Spinal cord (tissue), 10 donors: Measurements from ENCODE around the gene SNAP23. TPM values are rescaled to one million over a fixed set of nuclear protein-coding genes. Genes with fewer than 3 reads are reported as not detected.
A peak's percentile ranks its signal among the peaks of the same experiment; 100 is the strongest.

Experiments used
- DNase-seq, 6 donors: peaks; one replicate each; pipeline versions ENCODE4 v3.0.0 to v3.0.0-alpha.2; 2013 to 2015; ENCODE audit warnings: low spot score in 6 of 6, low read depth in 4 of 6
- H3K27ac ChIP-seq: one replicate; pipeline ENCODE4 v1.5.1; 2013; ENCODE audit warnings: low read depth, low read length, control low read depth
- H3K27me3 ChIP-seq: one replicate; pipeline ENCODE4 v1.6.1; 2013; ENCODE audit warnings: low read length; ENCODE audit not compliant: control insufficient read depth, insufficient read depth
- H3K36me3 ChIP-seq: one replicate; pipeline ENCODE4 v1.6.1; 2013; ENCODE audit warnings: low read length; ENCODE audit not compliant: control insufficient read depth, insufficient read depth
- H3K4me1 ChIP-seq: one replicate; pipeline ENCODE4 v1.6.1; 2013; ENCODE audit warnings: low read length; ENCODE audit not compliant: control insufficient read depth, insufficient read depth
- H3K4me3 ChIP-seq: one replicate; pipeline ENCODE4 v1.5.1; 2013; ENCODE audit warnings: low read depth, low read length, control low read depth
- H3K9me3 ChIP-seq: one replicate; pipeline ENCODE4 v1.6.1; 2013; ENCODE audit warnings: low read length; ENCODE audit not compliant: control insufficient read depth, insufficient read depth
- WGBS: methylation state at CpG from one replicate; pipeline ENCODE4 v1.1.5; 2013; ENCODE audit warnings: missing lambda C conversion rate; ENCODE audit not compliant: insufficient coverage; 5-methylcytosine and 5-hydroxymethylcytosine counted together
- polyA plus RNA-seq, 2 donors: library from polyadenylated mRNA; unstranded; fragments of 120-200 nt; gene quantifications; one replicate each; pipeline ENCODE4 v1.2.1, GENCODE V29; 2013; ENCODE audit not compliant: insufficient read length in 2 of 2
- total RNA-seq, 2 donors: library from RNA; depleted of rRNA in 1 of 2; stranded (reverse); fragments of 120-200 nt in 1 of 2; fragments of >200 nt in 1 of 2; gene quantifications; one replicate each; pipeline versions ENCODE4 v1.2.3 to v1.2.4, GENCODE V29; 2013 to 2014
- donor health status: healthy.

SNAP23 gene
- total and polyA plus RNA-seq, 4 donors: 39.1 to 56.5 (median 42.6) TPM

DNA sequence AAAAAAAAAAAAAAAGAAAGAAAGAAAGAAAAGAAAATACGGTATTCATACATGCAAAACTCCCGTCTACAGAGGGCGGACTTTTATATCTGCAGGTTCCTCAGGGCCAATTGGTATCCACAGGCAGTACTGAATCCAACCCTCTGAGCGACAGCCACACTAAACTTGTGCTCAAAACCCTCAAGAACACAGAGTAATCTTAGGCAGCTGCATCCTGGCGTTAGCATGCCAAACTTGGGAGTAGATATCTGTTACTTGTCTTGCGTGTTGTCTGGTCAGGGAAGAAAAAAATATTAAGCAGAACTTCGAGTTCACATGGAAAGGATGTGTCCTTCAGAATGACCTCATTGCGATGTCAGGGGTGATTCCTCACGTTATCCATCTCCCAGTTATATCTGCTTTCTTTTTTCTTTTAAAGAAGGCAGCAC is 12.8 kb downstream of the SNAP23 start:
- no peak for DNase-seq
- peaks cover 4% of the 10 kb centered on the region for H3K36me3 ChIP-seq
- no peak overlapping the region for H3K27ac ChIP-seq
- no peak overlapping the region for H3K4me3 ChIP-seq
- no peaks in the 10 kb centered on the region for H3K9me3 ChIP-seq
- peaks cover 6% of the 10 kb centered on the region for H3K4me1 ChIP-seq
- H3K27me3 ChIP-seq: no peaks in the 10 kb centered on the region
- WGBS: 81% methylated on average over 5 of the region's 9 CpGs

DNA sequence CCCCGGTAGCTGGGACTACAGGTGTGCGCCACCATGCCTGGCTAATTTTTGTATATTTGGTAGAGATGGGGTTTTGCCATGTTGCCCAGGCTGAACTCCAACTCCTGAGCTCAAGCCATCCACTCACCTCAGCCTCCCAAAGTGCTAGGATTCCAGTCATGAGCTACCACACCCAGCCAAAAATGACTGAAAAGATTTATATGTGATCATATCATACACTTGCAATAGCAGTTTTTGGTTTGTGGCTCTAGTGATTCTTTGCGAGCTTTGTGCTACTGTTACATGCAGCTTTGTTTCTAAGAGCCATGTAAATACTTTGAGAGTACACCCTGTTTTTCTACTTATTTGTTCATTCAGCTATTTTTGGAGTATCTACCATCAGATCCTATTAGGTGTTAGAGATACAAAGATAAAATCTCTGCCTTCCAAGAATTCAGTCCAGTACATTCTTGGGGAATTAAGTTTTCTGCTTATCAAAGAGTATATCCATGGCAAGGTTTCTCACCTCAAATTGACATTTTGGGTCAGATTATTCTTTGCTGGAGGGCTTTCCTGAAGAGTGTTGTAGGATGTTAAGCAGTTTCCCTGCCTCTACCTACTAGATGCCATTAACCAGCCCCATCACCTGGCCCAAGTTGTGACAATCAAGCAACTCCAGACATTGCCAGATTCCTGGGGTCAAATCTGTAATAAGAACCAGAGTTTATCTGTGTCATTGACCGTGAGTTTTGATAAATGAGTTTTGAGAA is 15.0 kb downstream of the SNAP23 start:
- peaks cover 16% of the 10 kb centered on the region for H3K36me3 ChIP-seq
- peaks cover 3% of the 10 kb centered on the region for H3K4me1 ChIP-seq
- no CpG with 5 or more reads among the region's 4 CpGs for WGBS
- DNase-seq: no peak
- no peak overlapping the region for H3K4me3 ChIP-seq
- H3K9me3 ChIP-seq: no peaks in the 10 kb centered on the region
- H3K27ac ChIP-seq: no peak overlapping the region
- no peaks in the 10 kb centered on the region for H3K27me3 ChIP-seq

DNA sequence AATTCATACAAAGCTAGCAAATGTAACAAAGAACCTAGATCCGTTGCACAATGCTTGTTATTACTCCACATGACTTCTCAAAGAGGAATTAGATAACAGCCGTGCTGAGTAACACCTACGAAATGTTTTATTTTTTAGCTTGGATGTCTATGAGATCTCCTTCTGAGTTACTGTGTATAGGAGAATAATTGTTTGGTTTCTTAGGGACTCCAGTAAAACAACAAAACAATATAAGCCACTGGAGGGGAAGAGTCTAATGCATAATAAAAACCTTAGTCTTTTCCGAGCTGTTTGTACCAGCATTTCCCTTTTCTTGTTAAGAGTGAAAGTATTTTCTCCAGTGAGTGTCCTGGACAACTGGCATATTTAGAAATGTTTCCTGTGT is 15.6 kb downstream of the SNAP23 start:
- no CpG with 5 or more reads among the region's 4 CpGs for WGBS
- peaks cover 1% of the 10 kb centered on the region for H3K4me1 ChIP-seq
- no peak overlapping the region for H3K27ac ChIP-seq
- H3K4me3 ChIP-seq: no peak overlapping the region
- H3K27me3 ChIP-seq: no peaks in the 10 kb centered on the region
- DNase-seq: no peak
- H3K36me3 ChIP-seq: peaks cover 16% of the 10 kb centered on the region
- no peaks in the 10 kb centered on the region for H3K9me3 ChIP-seq

DNA sequence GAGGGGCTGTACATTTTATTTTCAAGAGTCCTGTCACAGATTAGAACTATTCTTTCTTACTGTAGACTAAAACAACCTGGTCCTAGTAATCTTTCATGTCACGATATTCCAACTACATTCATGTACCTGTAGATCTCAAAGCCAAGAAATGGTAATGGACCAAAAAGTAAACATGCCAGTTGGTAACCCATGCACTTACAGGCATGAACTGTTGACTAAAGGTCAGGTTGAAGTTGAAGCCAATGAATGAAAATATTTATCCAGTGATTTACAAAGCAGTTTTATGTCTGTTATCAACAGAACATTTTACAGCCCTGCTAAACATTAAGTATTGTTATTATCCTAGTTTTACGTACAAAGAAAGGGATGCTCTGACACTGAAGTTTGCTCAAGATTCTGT is 27.9 kb downstream of the SNAP23 start:
- no peak overlapping the region for H3K4me3 ChIP-seq
- 100% methylated on average over 1 of the region's 2 CpGs for WGBS
- H3K27me3 ChIP-seq: no peaks in the 10 kb centered on the region
- no peak for DNase-seq
- no peaks in the 10 kb centered on the region for H3K4me1 ChIP-seq
- H3K27ac ChIP-seq: no peak overlapping the region
- no peaks in the 10 kb centered on the region for H3K9me3 ChIP-seq
- peaks cover 12% of the 10 kb centered on the region for H3K36me3 ChIP-seq

DNA sequence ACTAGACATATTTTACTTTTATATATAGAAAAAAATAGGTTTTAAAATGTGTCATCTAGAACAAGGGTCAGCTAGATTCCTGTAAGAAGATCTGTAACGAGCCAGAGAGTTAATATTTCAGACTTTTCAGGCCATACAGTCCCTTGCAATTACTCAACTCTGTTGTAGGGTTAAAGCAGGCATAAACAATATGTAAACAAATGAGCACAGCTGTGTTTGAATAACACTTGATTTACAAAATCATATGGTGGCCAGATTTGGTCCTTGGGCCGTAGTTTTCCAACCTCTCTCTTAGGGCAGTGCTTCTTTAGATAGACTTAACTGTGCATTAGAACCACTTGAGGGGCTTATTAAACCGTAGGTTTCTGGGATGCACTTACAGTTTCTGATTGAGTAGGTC is 33.5 kb downstream of the SNAP23 start:
- H3K36me3 ChIP-seq: peaks cover 8% of the 10 kb centered on the region
- H3K27ac ChIP-seq: no peak overlapping the region
- no peaks in the 10 kb centered on the region for H3K4me1 ChIP-seq
- no peaks in the 10 kb centered on the region for H3K27me3 ChIP-seq
- 80% methylated on average over 1 of the region's 3 CpGs for WGBS
- DNase-seq: no peak
- no peaks in the 10 kb centered on the region for H3K9me3 ChIP-seq
- H3K4me3 ChIP-seq: no peak overlapping the region

DNA sequence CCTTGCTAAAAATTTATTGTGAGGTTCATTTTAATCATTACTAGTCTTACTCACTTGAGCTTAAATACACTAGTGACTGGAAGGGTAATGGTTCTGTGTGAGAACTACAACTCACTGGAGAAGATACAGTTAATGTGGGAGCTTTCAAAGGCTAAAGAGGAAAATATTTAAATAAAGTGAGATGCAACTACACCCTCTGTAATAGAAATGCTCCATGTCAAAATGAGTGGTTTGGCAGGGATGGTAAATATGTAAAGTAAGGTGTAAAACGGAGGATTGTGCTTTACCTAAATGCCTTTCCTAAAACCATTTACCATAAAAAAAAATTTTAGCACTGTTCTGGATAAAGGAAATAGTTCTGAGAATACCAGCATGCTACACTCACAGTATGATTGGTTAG is 37.8 kb downstream of the SNAP23 start:
- Histone ChIP-seq H3K4me3 (no peak overlapping the region), H3K27me3 (no peaks in the 10 kb centered on the region), H3K9me3 (no peaks in the 10 kb centered on the region), H3K36me3 (peaks cover 3% of the 10 kb centered on the region), H3K4me1 (no peaks in the 10 kb centered on the region), H3K27ac (no peak overlapping the region)
- no CpG with 5 or more reads among the region's 1 CpG for WGBS
- no peak for DNase-seq

DNA sequence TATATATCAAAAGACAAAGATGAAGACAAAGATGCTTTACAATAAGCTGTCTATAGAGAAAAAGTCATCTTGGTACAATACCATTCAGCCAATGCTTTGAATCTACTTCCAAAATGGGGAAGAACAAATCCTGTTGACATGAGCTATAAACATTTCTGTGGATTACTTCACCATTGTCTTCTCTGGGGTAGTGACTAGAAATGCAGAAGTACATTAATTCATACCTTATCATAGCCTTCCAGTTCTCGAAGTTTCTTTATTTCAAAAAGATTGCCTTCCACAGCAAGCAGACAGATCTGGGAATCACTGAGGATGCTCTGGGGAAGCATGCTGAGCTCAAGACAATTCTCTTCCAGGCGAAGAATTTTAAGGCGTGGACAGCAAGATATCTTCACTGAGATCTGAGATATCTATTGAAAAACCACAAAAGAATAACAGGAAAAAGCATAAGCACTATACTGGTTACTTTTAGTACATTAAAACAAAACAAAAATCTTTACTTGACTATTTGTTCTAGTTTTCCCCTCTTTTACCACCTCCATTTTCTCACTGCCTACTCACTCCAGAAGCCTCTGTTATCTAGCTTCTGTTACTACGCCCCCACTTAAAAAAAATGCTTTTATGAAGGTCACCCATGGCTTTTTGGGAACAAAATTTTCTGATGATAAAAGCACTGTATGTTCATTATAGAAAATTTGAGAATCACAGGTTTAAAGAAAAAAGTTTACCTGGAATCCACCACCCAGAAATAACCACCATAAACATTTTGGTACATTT is 49.6 kb downstream of the SNAP23 start:
- Histone ChIP-seq H3K4me3 (no peak overlapping the region), H3K4me1 (peaks cover 10% of the 10 kb centered on the region), H3K9me3 (no peaks in the 10 kb centered on the region), H3K36me3 (peaks cover 30% of the 10 kb centered on the region), H3K27ac (no peak overlapping the region), H3K27me3 (no peaks in the 10 kb centered on the region)
- WGBS: 90% methylated on average over 1 of the region's 4 CpGs
- no peak for DNase-seq

DNA sequence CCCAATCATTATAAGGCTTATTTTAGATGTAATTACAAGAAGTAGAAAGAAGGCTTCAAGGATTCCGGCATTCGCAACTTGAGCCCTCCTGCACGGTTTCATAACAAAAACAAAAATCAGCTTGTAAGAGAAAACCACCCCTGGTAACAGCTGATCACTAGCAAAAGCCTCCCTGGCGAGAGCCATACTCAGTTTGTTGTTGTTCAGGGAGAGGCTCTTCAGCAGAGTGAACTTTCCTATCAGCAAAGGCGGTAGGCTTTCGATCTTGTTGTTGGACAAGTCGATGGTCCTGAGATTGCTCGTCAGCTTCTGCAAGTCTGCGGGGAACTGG is 52.4 kb downstream of the SNAP23 start:
- peaks cover 12% of the 10 kb centered on the region for H3K4me1 ChIP-seq
- DNase-seq: peak in 1 of 6 donors; percentile 14
- no peaks in the 10 kb centered on the region for H3K9me3 ChIP-seq
- WGBS: 0% methylated on average over 6 of the region's 9 CpGs
- peaks cover 18% of the 10 kb centered on the region for H3K36me3 ChIP-seq
- H3K4me3 ChIP-seq: peak overlapping the region; percentile 98
- H3K27ac ChIP-seq: peak overlapping the region; percentile 97
- H3K27me3 ChIP-seq: no peaks in the 10 kb centered on the region

DNA sequence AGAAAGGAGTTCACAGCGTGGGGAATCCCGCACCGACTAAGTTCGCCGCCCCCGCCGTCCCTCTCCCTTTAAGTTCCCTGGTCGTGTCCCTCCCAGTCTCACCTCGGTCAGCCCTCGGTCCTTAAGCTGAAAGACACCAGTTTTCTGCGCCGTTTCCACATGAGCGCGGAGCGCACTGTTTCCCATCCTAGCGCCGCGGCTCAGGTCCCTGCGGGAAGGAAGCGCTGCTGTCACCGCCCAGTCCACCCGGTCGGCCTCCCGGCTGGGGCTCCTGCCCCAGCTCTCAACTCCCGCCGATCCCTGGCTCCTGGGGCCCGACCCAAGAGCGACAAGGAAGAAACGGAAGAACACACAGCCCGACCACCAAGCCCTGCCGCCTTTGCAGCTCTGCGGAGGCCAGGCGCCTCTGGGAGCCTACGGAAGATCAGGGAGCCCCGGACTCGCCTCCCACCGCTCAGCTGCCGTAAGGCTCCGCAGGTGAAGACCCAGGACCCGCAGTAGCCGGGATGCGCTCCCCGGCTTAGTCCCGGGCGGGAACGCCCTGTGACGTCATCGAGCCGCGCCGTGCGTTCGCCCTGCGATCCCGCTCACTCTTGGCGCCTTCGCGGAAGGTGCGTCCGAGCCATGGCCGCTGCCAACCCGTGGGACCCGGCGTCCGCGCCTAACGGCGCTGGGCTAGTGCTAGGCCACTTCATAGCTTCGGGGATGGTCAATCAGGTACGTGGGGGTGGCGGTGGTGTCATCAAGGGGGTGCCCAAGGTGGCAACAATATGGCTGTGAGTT is 53.0 kb downstream of the SNAP23 start, which contains the start of the genes HAUS2 and LRRC57:
TSS of gene HAUS2 (plus strand) at position 590 of the 783 bp plus-strand sequence. CDS start at position 625, 35 bp downstream.
TSS of gene LRRC57 (minus strand) at position 545 of the 783 bp plus-strand sequence. CDS start at position 186, 359 bp downstream.
- Histone ChIP-seq H3K4me3 (peak within 1 kb of the TSS; percentile 98), H3K4me1 (peaks cover 12% of the 10 kb centered on the region), H3K27ac (peak within 1 kb of the TSS; percentile 97), H3K36me3 (peaks cover 13% of the 10 kb centered on the region), H3K9me3 (no peaks in the 10 kb centered on the region), H3K27me3 (no peaks in the 10 kb centered on the region)
- DNase-seq: peak; percentile 77 to 96 (median 86)
- under 1% methylated on average over 71 of the region's 71 CpGs for WGBS
